ENCODE data around the gene ITGAD. TPM values are rescaled to one million over a fixed set of nuclear protein-coding genes. Genes with fewer than 3 reads are reported as not detected.

Gene ITGAD
- total RNA-seq, 1 experiment from 2014 or later = not detected

DNA sequence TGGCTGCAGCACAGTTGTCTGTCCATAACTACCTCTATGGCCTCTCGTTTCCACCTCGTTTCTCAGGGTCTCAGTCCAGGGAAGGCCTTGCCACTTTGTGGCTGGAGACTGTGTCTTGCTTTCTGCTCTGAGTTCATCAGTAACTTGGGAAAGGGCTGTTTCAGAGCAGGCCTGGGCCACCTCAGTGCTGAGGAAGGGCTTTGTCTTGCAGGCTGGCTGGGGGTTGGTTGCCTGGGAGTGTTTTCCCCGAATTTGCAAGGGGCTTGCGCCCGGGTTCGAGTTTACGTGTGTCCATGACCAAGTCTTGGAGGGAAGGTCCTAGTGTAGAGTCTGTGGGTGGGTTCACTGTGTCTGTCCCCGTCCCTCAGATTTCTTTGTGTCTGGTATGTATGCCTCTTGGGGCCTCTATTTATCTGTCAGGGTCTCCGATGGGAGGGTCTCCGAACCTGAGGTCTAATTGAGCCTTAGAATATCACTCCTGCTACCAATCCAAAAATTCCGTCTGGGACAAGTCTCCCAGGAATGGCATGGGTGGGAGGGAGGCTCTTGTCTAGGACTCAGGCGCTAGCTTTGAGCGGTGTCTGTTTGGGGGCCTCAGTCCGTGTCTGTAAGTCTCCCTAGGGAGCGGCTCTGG lies 78.2 kb downstream of the ITGAD start:
- Histone ChIP-seq H3K4me2 (ENCODE audit: insufficient read depth, insufficient read length, low read length) (peak overlapping the region; percentile 54), H3K4ac (ENCODE audit: low read depth, low read length) (no peak overlapping the region), H3K9me3 (ENCODE audit: control insufficient read depth, low read depth, low read length) (no peaks in the 10 kb centered on the region), H2AK5ac (ENCODE audit: insufficient read length, low read length) (no peak overlapping the region), H2BK15ac (ENCODE audit: low read depth, low read length) (no peak overlapping the region), H3K23ac (ENCODE audit: insufficient read length, low read depth, low read length) (no peak overlapping the region), H3K23me2 (ENCODE audit: insufficient read length, low read depth, low read length, poor library complexity, severe bottlenecking) (peaks cover 12% of the 10 kb centered on the region), H2BK20ac (ENCODE audit: low read depth, low read length, poor library complexity, severe bottlenecking) (no peak overlapping the region), H2BK5ac (ENCODE audit: insufficient read length, low read length) (no peak overlapping the region), H3K79me2 (ENCODE audit: insufficient read depth, low read length) (no peaks in the 10 kb centered on the region), H3K4me1 (ENCODE audit: insufficient read depth, low read length) (peaks cover 3% of the 10 kb centered on the region; the same call in 1 of the 2 replicates), H2BK12ac (ENCODE audit: insufficient read length, low read depth, low read length) (no peak overlapping the region), H4K5ac (ENCODE audit: insufficient read length, low read depth, low read length) (no peak overlapping the region), H3K56ac (ENCODE audit: insufficient read length, low read depth, low read length) (no peak overlapping the region), H3K79me1 (ENCODE audit: insufficient read depth, low read depth, low read length, poor library complexity, severe bottlenecking) (no peaks in the 10 kb centered on the region), H2BK120ac (ENCODE audit: low read depth, low read length, poor library complexity, severe bottlenecking) (no peak overlapping the region), H3K18ac (ENCODE audit: insufficient read length, low read depth, low read length) (no peak overlapping the region), H3T11ph (ENCODE audit: low read length) (no peak overlapping the region), H3K27me3 (ENCODE audit: insufficient read depth, low read length) (no peaks in the 10 kb centered on the region; the same call in 1 of the 2 replicates), H4K8ac (replicated peaks; ENCODE audit: insufficient read length, low read depth, low read length) (no peak overlapping the region), H3K27ac (ENCODE audit: insufficient read length, low read depth, low read length) (no peak overlapping the region), H3K14ac (ENCODE audit: insufficient read depth, low read length) (no peak overlapping the region), H4K20me1 (ENCODE audit: control insufficient read depth, insufficient read depth, insufficient read length) (no peaks in the 10 kb centered on the region), H2AFZ (ENCODE audit: low read length) (no peak overlapping the region), H3K9ac (ENCODE audit: extremely low read depth, insufficient read length, low read length) (peak overlapping the region; percentile 25), H4K91ac (ENCODE audit: insufficient read length, low read depth, low read length) (no peak overlapping the region)
- no CpG with 5 or more reads among the region's 15 CpGs for WGBS (ENCODE audit: extremely low coverage, insufficient read length, low lambda C conversion rate)
- H3K36me3 Mint-ChIP-seq (ENCODE audit: insufficient read depth in 1 of 3, low read depth in 3 of 3) = peaks cover 3 to 21% (median 3%) of the 10 kb centered on the region in 3 experiments; a peak in 6 of 7 replicates
- H3K27me3 Mint-ChIP-seq (ENCODE audit: low read depth) = peaks cover 43% of the 10 kb centered on the region
- TF ChIP-seq, protein P1, sequence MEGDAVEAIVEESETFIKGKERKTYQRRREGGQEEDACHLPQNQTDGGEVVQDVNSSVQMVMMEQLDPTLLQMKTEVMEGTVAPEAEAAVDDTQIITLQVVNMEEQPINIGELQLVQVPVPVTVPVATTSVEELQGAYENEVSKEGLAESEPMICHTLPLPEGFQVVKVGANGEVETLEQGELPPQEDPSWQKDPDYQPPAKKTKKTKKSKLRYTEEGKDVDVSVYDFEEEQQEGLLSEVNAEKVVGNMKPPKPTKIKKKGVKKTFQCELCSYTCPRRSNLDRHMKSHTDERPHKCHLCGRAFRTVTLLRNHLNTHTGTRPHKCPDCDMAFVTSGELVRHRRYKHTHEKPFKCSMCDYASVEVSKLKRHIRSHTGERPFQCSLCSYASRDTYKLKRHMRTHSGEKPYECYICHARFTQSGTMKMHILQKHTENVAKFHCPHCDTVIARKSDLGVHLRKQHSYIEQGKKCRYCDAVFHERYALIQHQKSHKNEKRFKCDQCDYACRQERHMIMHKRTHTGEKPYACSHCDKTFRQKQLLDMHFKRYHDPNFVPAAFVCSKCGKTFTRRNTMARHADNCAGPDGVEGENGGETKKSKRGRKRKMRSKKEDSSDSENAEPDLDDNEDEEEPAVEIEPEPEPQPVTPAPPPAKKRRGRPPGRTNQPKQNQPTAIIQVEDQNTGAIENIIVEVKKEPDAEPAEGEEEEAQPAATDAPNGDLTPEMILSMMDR (conservative IDR thresholded peaks at IDR 0.05) = no peak
- H3K27ac Mint-ChIP-seq = no peak overlapping the region; a peak in 1 of 7 replicates
- H3K4me1 Mint-ChIP-seq = peaks cover 10 to 18% of the 10 kb centered on the region in 2 experiments
- no peak for DNase-seq
- peak overlapping the region; percentile 72 to 80 for H3K4me3 Mint-ChIP-seq
- no peaks in the 10 kb centered on the region; a peak in 1 of 5 replicates for H3K9me3 Mint-ChIP-seq

All from H9 (cell line).